T-cell (primary cell): ENCODE data around the gene KCND2. TPM values are rescaled to one million over a fixed set of nuclear protein-coding genes. Genes with fewer than 3 reads are reported as not detected.
"Not testable (repeated sequence)": the region's sequence is repeated elsewhere in the genome, so short reads cannot be mapped to it uniquely, and the experiment has no call there.

Experiments
- ATAC-seq, 4 experiments: fragments of 200-7000 bp in 3 of 4; fragments of 150-1000 bp in 1 of 4; cut with Tn5 transposase; replicated peaks in 1 of 4; 1 replicate in 3 of 4; 2 replicates in 1 of 4; pipeline ENCODE4 v1.10.0; 2021; ENCODE audit warnings: moderate library complexity in 3 of 4, mild to moderate bottlenecking in 2 of 4, moderate number of reproducible peaks in 1 of 4
- CTCF ChIA-PET, 2 donors: fragments of 300-600 bp; sonication (Branson Sonifier 250); formaldehyde crosslinking; loops; one replicate each; lab custom pipeline; 2022; ENCODE audit warnings: antibody characterized with exemption in 2 of 2; lab: Charles Lee
- POLR2A ChIA-PET, 2 donors: fragments of 300-600 bp; sonication (Branson Sonifier 250); formaldehyde crosslinking; loops; one replicate each; lab custom pipeline; 2022; ENCODE audit warnings: antibody characterized with exemption in 2 of 2; lab: Charles Lee
- DNase-seq, 35 experiments: peaks; one replicate each; pipeline versions ENCODE4 v3.0.0 to v3.0.0-alpha.2; 2013 to 2023
- H3K27ac ChIP-seq: one replicate; pipeline ENCODE4 v1.5.1; 2013; ENCODE audit warnings: low read length
- H3K27me3 ChIP-seq, 2 experiments: replicated peaks in 1 of 2; 1 replicate in 1 of 2; 2 replicates in 1 of 2; pipeline versions ENCODE4 v1.6.1 to v1.7.0; 2013; ENCODE audit warnings: low read length in 1 of 2, mixed read lengths in 1 of 2; ENCODE audit not compliant: control insufficient read depth in 2 of 2, insufficient read depth in 2 of 2; ENCODE audit errors: extremely low read depth in 1 of 2
- H3K36me3 ChIP-seq, 2 donors: 1 replicate in 1 of 2; 2 replicates in 1 of 2; pipeline versions ENCODE4 v1.6.1 to v1.7.0; 2013; ENCODE audit warnings: low read length in 1 of 2; ENCODE audit not compliant: control insufficient read depth in 2 of 2, insufficient read depth in 1 of 2; ENCODE audit errors: extremely low read depth in 1 of 2
- H3K4me1 ChIP-seq, 2 experiments: 1 replicate in 1 of 2; 2 replicates in 1 of 2; pipeline versions ENCODE4 v1.6.1 to v1.7.0; 2013; ENCODE audit warnings: low read length in 2 of 2, mixed read lengths in 1 of 2; ENCODE audit not compliant: insufficient read depth in 2 of 2, control insufficient read depth in 1 of 2; ENCODE audit errors: extremely low read depth in 1 of 2
- H3K4me3 ChIP-seq, 2 donors: 1 replicate in 1 of 2; 2 replicates in 1 of 2; pipeline versions ENCODE4 v1.5.1 to v1.7.0; 2013; ENCODE audit warnings: mild to moderate bottlenecking in 2 of 2, low read length in 1 of 2, moderate library complexity in 1 of 2; ENCODE audit not compliant: control insufficient read depth in 1 of 2; ENCODE audit errors: extremely low read depth in 1 of 2
- H3K9me3 ChIP-seq: 2 replicates; pipeline ENCODE4 v1.7.0; 2013
- H3K27ac Mint-ChIP-seq, 2 donors: one replicate each; pipeline ENCODE4 v1.8.0; 2020 to 2021; ENCODE audit warnings: mild to moderate bottlenecking in 2 of 2, mixed read lengths in 2 of 2
- H3K27me3 Mint-ChIP-seq, 2 donors: one replicate each; pipeline ENCODE4 v1.8.0; 2021 to 2022; ENCODE audit warnings: mixed read lengths in 2 of 2
- H3K36me3 Mint-ChIP-seq: one replicate; pipeline ENCODE4 v1.8.0; 2021; ENCODE audit warnings: mixed read lengths
- H3K4me1 Mint-ChIP-seq, 3 donors: one replicate each; pipeline ENCODE4 v1.8.0; 2020 to 2022; ENCODE audit warnings: mixed read lengths in 3 of 3, mild to moderate bottlenecking in 1 of 3
- H3K4me3 Mint-ChIP-seq, 3 donors: one replicate each; pipeline ENCODE4 v1.8.0; 2020 to 2022; ENCODE audit warnings: mild to moderate bottlenecking in 3 of 3, mixed read lengths in 3 of 3, moderate library complexity in 3 of 3
- H3K9me3 Mint-ChIP-seq, 3 donors: one replicate each; pipeline ENCODE4 v1.8.0; 2020 to 2022; ENCODE audit warnings: mixed read lengths in 3 of 3
- WGBS: methylation state at CpG from one replicate; pipeline ENCODE4 v1.1.5; 2013; ENCODE audit warnings: missing lambda C conversion rate; ENCODE audit not compliant: insufficient coverage; 5-methylcytosine and 5-hydroxymethylcytosine counted together
- total RNA-seq, 35 experiments: library from RNA in 6 of 35; stranded (reverse) in 6 of 35; fragments of 120-200 nt in 1 of 35; gene quantifications; one replicate each; pipeline versions ENCODE4 v1.2.1 to v1.2.4 and lab custom pipeline; 2013 to 2026

Gene KCND2
- total RNA-seq, 5 donors from 2014 or later (not counting 1 experiment from before 2014, with no cell fraction given): not detected

GRCh38 chr7:120743128-120743527 lies 470.2 kb downstream of the KCND2 start:
- POLR2A ChIA-PET: no interaction called here
- 53% methylated on average over 3 of the region's 3 CpGs for WGBS
- DNase-seq: no peak
- H3K27me3 Mint-ChIP-seq: peaks cover under 1 to 4% of the 10 kb centered on the region in 2 donors
- Histone ChIP-seq H3K27me3 (no peaks in the 10 kb centered on the region), H3K27ac (no peak overlapping the region), H3K4me1 (no peaks in the 10 kb centered on the region), H3K9me3 (no peaks in the 10 kb centered on the region), H3K4me3 (no peak overlapping the region), H3K36me3 (no peaks in the 10 kb centered on the region)
- no peaks in the 10 kb centered on the region for H3K36me3 Mint-ChIP-seq
- H3K4me1 Mint-ChIP-seq: no peaks in the 10 kb centered on the region
- no peak for ATAC-seq
- H3K9me3 Mint-ChIP-seq: no peaks in the 10 kb centered on the region
- CTCF ChIA-PET: no interaction called here
- no peak overlapping the region for H3K27ac Mint-ChIP-seq
- H3K4me3 Mint-ChIP-seq: no peak overlapping the region

- Mint-ChIP-seq H3K9me3 (no peaks in the 10 kb centered on the region), H3K27me3 (peaks cover 2 to 4% of the 10 kb centered on the region in 2 donors), H3K4me1 (no peaks in the 10 kb centered on the region), H3K27ac (no peak overlapping the region), H3K4me3 (no peak overlapping the region), H3K36me3 (no peaks in the 10 kb centered on the region)
- Histone ChIP-seq H3K4me1 (no peaks in the 10 kb centered on the region), H3K9me3 (no peaks in the 10 kb centered on the region), H3K36me3 (no peaks in the 10 kb centered on the region), H3K4me3 (no peak overlapping the region), H3K27me3 (peaks cover 0 to 6% of the 10 kb centered on the region in 2 experiments), H3K27ac (no peak overlapping the region)
- POLR2A ChIA-PET: no interaction called here
- ATAC-seq (no peak), DNase-seq (no peak)
- CTCF ChIA-PET: interaction anchor here in 1 of 2 donors (0.8 kb wide), 1 partner anchor 27 kb away, joined by 3 read pairs; no protein-coding TSS in a partner anchor
- 20% methylated on average over 1 of the region's 2 CpGs for WGBS
These were observed 487.1 kb downstream of the KCND2 start for GRCh38 chr7:120760050-120760449.

- no peaks in the 10 kb centered on the region for H3K36me3 Mint-ChIP-seq
- DNase-seq: no peak
- peaks cover 0 to 6% of the 10 kb centered on the region in 2 experiments for H3K27me3 ChIP-seq
- no peaks in the 10 kb centered on the region for H3K36me3 ChIP-seq
- no peaks in the 10 kb centered on the region for H3K9me3 ChIP-seq
- 40% methylated on average over 1 of the region's 3 CpGs for WGBS
- H3K4me3 ChIP-seq: no peak overlapping the region
- H3K9me3 Mint-ChIP-seq: no peaks in the 10 kb centered on the region
- H3K4me1 ChIP-seq: no peaks in the 10 kb centered on the region
- H3K4me3 Mint-ChIP-seq: no peak overlapping the region
- H3K27ac ChIP-seq: no peak overlapping the region
- POLR2A ChIA-PET: no interaction called here
- ATAC-seq: no peak
- H3K27ac Mint-ChIP-seq: no peak overlapping the region
- CTCF ChIA-PET: no interaction called here
- no peaks in the 10 kb centered on the region for H3K4me1 Mint-ChIP-seq
- peaks cover 2 to 4% of the 10 kb centered on the region in 2 donors for H3K27me3 Mint-ChIP-seq
These were observed 487.9 kb downstream of the KCND2 start for GRCh38 chr7:120760851-120761250.

- no peaks in the 10 kb centered on the region for H3K4me1 Mint-ChIP-seq
- H3K4me1 ChIP-seq: no peaks in the 10 kb centered on the region
- H3K27ac Mint-ChIP-seq: no peak overlapping the region
- no peaks in the 10 kb centered on the region for H3K27me3 ChIP-seq
- no peaks in the 10 kb centered on the region for H3K36me3 ChIP-seq
- no peak for ATAC-seq
- H3K9me3 ChIP-seq: no peaks in the 10 kb centered on the region
- no peak overlapping the region for H3K4me3 Mint-ChIP-seq
- ChIA-PET POLR2A (no interaction called here), CTCF (no interaction called here)
- H3K9me3 Mint-ChIP-seq: no peaks in the 10 kb centered on the region
- no peak overlapping the region for H3K27ac ChIP-seq
- H3K4me3 ChIP-seq: no peak overlapping the region
- no peaks in the 10 kb centered on the region for H3K36me3 Mint-ChIP-seq
- WGBS: 100% methylated on average over 2 of the region's 3 CpGs
- no peak for DNase-seq
- no peaks in the 10 kb centered on the region for H3K27me3 Mint-ChIP-seq
These were observed 497.2 kb downstream of the KCND2 start for GRCh38 chr7:120770206-120770605.

GRCh38 chr7:120774481-120774880 lies 501.5 kb downstream of the KCND2 start:
- no peaks in the 10 kb centered on the region for H3K4me1 Mint-ChIP-seq
- H3K9me3 ChIP-seq: no peaks in the 10 kb centered on the region
- H3K4me1 ChIP-seq: no peaks in the 10 kb centered on the region
- ChIA-PET CTCF (no interaction called here), POLR2A (no interaction called here)
- H3K27ac ChIP-seq: no peak overlapping the region
- H3K4me3 ChIP-seq: no peak overlapping the region
- H3K36me3 Mint-ChIP-seq: no peaks in the 10 kb centered on the region
- H3K27me3 Mint-ChIP-seq: no peaks in the 10 kb centered on the region
- no peak for DNase-seq
- H3K27ac Mint-ChIP-seq: no peak overlapping the region
- no peak for ATAC-seq
- H3K27me3 ChIP-seq: peaks cover 0 to 4% of the 10 kb centered on the region in 2 experiments
- no peaks in the 10 kb centered on the region for H3K9me3 Mint-ChIP-seq
- no peak overlapping the region for H3K4me3 Mint-ChIP-seq
- H3K36me3 ChIP-seq: no peaks in the 10 kb centered on the region
- 57% methylated on average over 1 of the region's 3 CpGs for WGBS

- CTCF ChIA-PET: interaction anchor here in 1 of 2 donors (0.9 kb wide), 1 partner anchor 43 kb away, joined by 7 read pairs; no protein-coding TSS in a partner anchor
These were observed 502.8 kb downstream of the KCND2 start for GRCh38 chr7:120775755-120776154.

GRCh38 chr7:120779078-120779477 lies 506.1 kb downstream of the KCND2 start:
- H3K4me1 ChIP-seq, H3K4me3 ChIP-seq, H3K27ac ChIP-seq, H3K9me3 ChIP-seq, CTCF ChIA-PET, DNase-seq, POLR2A ChIA-PET, H3K4me3 Mint-ChIP-seq, H3K36me3 ChIP-seq, H3K27me3 ChIP-seq, H3K36me3 Mint-ChIP-seq, H3K4me1 Mint-ChIP-seq, H3K9me3 Mint-ChIP-seq, H3K27me3 Mint-ChIP-seq, H3K27ac Mint-ChIP-seq, ATAC-seq: not testable (repeated sequence)
- WGBS: 91% methylated on average over 1 of the region's 8 CpGs

More at GRCh38 chr7:120775755-120776154, 502.8 kb downstream of the KCND2 start:
- no peaks in the 10 kb centered on the region for H3K36me3 ChIP-seq
- H3K27me3 Mint-ChIP-seq: no peaks in the 10 kb centered on the region
- H3K4me3 ChIP-seq: no peak overlapping the region
- no peaks in the 10 kb centered on the region for H3K9me3 ChIP-seq
- no peak overlapping the region for H3K27ac Mint-ChIP-seq
- H3K4me1 Mint-ChIP-seq: no peaks in the 10 kb centered on the region
- no peak for DNase-seq
- ATAC-seq: no peak
- peaks cover 0 to 4% of the 10 kb centered on the region in 2 experiments for H3K27me3 ChIP-seq
- H3K4me3 Mint-ChIP-seq: no peak overlapping the region
- POLR2A ChIA-PET: no interaction called here
- H3K4me1 ChIP-seq: no peaks in the 10 kb centered on the region
- H3K27ac ChIP-seq: no peak overlapping the region
- no peaks in the 10 kb centered on the region for H3K36me3 Mint-ChIP-seq
- no peaks in the 10 kb centered on the region for H3K9me3 Mint-ChIP-seq
